GM23248 (cell line): Measurements from ENCODE around the gene ADPRHL1.

Source experiments
- EZH2 ChIP-seq: fragments of 200-600 bp; sonication (generic); IDR thresholded peaks from 2 replicates; pipeline ENCODE4 v1.6.1; 2018; ENCODE audit warnings: antibody characterized with exemption, mild to moderate bottlenecking; ENCODE audit not compliant: insufficient read depth, poor library complexity, severe bottlenecking
- EZH2phosphoT487 ChIP-seq: fragments of 200-600 bp; sonication (generic); IDR thresholded peaks from 2 replicates; pipeline ENCODE4 v1.6.1; 2018; ENCODE audit warnings: antibody characterized with exemption, moderate library complexity, mild to moderate bottlenecking, low read depth; ENCODE audit not compliant: insufficient read depth

DNA sequence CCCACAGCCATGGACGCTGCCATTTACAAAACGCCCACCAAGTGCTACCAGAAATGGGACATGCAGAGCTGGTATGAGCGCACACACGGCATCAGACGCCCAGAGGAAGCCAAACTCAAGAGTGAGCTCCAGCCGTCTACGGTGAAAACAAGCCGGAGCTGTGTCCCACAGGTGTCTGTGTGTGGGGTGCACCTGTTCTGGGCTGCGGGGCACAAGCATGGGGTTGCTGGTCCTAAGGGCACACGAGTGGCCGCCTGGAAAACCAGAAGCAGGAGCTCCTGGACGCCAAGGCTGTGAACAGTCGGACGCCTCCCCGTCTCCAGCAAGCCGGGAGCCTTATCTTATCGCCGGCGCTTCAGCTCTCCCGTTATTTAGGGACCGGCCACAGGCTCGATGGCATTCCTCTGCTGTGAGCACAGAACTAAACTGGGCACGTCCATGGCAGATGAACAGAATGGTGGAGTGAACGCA lies 1.3 kb downstream of the ADPRHL1 start:
- TF ChIP-seq EZH2 (no peak), EZH2phosphoT487 (no peak)
